HL-60 (cell line): ENCODE data around the gene NDUFAF7.

ENCODE experiments used
- GABPA ChIP-seq: IDR thresholded peaks from 2 replicates; pipeline ENCODE4 v1.6.1; 2012; ENCODE audit warnings: low read depth
- POLR2AphosphoS5 ChIP-seq: IDR thresholded peaks from 2 replicates; pipeline ENCODE4 v1.6.1; 2012; ENCODE audit warnings: low read depth
- SPI1 ChIP-seq: IDR thresholded peaks from 2 replicates; pipeline ENCODE4 v1.6.1; 2012; ENCODE audit warnings: low read depth, mild to moderate bottlenecking, borderline replicate concordance
- TF ChIP-seq, protein P1 (sequence below): IDR thresholded peaks from one replicate; pipeline ENCODE4 v1.5.1; 2011; ENCODE audit warnings: low read length, control low read depth, inconsistent platforms; ENCODE audit not compliant: insufficient read depth
- TF ChIP-seq, protein P2 (sequence below): IDR thresholded peaks from 2 replicates; pipeline ENCODE4 v1.6.1; 2012; ENCODE audit warnings: low read depth; ENCODE audit not compliant: insufficient replicate concordance

DNA sequence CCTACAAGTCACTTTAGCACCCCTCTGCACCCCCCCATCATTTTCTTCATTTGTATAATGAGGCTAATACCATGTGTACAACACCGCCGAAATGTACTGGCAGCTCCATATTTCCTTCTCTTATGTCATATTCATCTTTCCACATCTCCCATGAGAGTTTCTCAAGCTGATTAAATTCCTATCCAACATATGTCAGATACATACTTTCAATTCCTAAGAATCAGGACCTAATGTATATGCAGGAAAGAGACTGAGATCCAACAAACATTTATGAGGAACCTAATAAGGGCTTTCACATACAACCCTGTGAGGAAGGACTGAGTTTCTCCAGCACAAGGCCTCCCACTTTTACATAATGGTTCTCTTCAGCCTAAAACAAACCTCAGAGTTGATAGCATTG lies 51.3 kb downstream of the NDUFAF7 start:
- TF ChIP-seq, protein P1, sequence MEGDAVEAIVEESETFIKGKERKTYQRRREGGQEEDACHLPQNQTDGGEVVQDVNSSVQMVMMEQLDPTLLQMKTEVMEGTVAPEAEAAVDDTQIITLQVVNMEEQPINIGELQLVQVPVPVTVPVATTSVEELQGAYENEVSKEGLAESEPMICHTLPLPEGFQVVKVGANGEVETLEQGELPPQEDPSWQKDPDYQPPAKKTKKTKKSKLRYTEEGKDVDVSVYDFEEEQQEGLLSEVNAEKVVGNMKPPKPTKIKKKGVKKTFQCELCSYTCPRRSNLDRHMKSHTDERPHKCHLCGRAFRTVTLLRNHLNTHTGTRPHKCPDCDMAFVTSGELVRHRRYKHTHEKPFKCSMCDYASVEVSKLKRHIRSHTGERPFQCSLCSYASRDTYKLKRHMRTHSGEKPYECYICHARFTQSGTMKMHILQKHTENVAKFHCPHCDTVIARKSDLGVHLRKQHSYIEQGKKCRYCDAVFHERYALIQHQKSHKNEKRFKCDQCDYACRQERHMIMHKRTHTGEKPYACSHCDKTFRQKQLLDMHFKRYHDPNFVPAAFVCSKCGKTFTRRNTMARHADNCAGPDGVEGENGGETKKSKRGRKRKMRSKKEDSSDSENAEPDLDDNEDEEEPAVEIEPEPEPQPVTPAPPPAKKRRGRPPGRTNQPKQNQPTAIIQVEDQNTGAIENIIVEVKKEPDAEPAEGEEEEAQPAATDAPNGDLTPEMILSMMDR = no peak
- TF ChIP-seq GABPA (no peak), SPI1 (no peak), POLR2AphosphoS5 (no peak)
- TF ChIP-seq, protein P2, sequence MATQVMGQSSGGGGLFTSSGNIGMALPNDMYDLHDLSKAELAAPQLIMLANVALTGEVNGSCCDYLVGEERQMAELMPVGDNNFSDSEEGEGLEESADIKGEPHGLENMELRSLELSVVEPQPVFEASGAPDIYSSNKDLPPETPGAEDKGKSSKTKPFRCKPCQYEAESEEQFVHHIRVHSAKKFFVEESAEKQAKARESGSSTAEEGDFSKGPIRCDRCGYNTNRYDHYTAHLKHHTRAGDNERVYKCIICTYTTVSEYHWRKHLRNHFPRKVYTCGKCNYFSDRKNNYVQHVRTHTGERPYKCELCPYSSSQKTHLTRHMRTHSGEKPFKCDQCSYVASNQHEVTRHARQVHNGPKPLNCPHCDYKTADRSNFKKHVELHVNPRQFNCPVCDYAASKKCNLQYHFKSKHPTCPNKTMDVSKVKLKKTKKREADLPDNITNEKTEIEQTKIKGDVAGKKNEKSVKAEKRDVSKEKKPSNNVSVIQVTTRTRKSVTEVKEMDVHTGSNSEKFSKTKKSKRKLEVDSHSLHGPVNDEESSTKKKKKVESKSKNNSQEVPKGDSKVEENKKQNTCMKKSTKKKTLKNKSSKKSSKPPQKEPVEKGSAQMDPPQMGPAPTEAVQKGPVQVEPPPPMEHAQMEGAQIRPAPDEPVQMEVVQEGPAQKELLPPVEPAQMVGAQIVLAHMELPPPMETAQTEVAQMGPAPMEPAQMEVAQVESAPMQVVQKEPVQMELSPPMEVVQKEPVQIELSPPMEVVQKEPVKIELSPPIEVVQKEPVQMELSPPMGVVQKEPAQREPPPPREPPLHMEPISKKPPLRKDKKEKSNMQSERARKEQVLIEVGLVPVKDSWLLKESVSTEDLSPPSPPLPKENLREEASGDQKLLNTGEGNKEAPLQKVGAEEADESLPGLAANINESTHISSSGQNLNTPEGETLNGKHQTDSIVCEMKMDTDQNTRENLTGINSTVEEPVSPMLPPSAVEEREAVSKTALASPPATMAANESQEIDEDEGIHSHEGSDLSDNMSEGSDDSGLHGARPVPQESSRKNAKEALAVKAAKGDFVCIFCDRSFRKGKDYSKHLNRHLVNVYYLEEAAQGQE = no peak
